ENCODE data around the gene POLR2I.
"Not testable (repeated sequence)": the region's sequence is repeated elsewhere in the genome, so short reads cannot be mapped to it uniquely, and the experiment has no call there.

POLR2I gene

GRCh38 chr19:36114721-36115452 lies at the start of gene POLR2I:
Gene POLR2I (minus strand): TSS chr19:36114875. CDS start chr19:36114856, 19 bp downstream.
- peak; percentile 94 for DNase-seq (ENCODE audit: low read depth)

- DNase-seq (ENCODE audit: low read depth), result no peak
Observed at GRCh38 chr19:36163813-36164212, 49.1 kb upstream of the POLR2I start.

DNA sequence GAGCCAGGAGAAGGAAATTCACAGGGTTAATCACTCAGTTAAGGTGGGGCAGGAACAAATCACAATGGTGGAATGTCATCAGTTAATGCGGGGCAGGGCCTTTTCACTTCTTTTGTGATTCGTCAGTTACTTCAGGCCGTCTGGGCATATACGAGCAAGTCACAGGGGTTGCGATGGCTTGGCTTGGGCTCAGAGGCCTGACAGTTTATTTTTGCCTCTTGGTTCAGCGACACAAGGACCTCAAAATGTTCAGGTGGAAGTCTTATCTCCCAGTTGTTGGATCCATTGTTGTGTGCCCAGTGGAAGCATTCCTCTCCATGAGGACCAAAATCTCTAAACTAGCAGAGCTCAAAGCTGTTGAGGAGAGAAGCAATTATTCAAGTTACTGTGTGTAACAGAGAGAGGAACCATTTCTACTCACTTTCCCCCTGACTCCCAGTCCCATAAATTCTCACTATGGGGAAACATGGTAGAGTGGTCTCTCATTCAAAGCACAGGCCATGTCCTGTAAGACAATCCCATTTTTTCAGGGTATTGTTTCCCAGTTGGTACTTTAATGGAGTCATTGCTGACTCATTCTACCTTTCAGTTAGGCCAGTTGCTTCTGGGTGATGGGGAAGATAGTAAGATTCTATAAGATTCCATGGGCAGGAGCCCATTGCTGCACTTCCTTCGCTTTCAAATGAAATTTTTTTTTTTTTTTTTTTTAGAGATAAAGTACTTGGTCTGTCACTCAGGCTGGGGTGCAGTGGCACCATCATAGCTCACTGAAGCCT lies 46.3 kb upstream of the POLR2I start:
- no peak for DNase-seq (ENCODE audit: low read depth)

- no peak for DNase-seq (ENCODE audit: low read depth)
Observed at GRCh38 chr19:36153126-36153525, 38.5 kb upstream of the POLR2I start.

GRCh38 chr19:36152352-36153091 lies 37.8 kb upstream of the POLR2I start, which contains the start of gene COX7A1:
Gene COX7A1 (minus strand): TSS chr19:36152447. CDS start chr19:36152407, 40 bp downstream.
- DNase-seq (ENCODE audit: low read depth), result no peak

DNA sequence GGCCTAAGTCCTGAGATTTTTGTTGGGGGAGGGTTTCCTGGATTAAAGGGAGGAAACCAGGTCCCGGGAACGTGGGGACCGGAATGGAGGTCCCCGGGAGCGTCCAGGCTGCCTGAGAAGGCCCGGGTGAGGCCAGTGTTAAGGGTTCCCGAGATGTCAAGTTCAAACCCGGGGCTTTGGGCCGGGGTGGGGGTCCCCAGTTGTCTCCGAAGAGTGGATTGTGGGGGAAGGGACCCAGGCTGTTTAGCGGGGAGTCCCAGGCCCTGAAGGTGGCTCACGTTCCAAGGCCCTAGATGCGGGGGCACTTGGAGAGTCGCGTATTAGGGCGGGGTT lies 37.3 kb upstream of the POLR2I start:
- no peak for DNase-seq (ENCODE audit: low read depth)

- DNase-seq (ENCODE audit: low read depth), result no peak
Observed at GRCh38 chr19:36151144-36152018, 36.7 kb upstream of the POLR2I start.

DNA sequence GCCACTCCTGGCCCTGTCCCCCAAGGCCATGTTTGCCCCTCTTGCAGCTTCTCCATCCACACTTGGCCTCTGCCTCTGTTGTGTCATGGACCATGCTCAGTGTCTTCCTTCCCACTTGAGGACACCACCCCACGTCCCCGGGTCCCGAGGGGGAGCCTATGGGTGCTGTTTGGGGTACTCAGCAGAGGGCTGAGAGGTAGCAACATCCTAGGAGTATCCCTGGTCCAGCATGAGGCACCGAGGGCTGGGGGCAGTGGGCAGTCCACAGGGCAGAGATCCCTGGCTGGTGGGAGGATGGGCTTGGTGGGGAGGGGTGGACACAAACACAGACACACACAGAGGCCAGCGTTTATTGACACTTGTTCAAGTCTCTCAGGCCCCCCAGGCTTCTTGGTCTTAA lies 35.9 kb upstream of the POLR2I start:
- no peak for DNase-seq (ENCODE audit: low read depth)

- DNase-seq (ENCODE audit: low read depth), result no peak
Observed at GRCh38 chr19:36149673-36150406, 35.2 kb upstream of the POLR2I start.

GRCh38 chr19:36144624-36145023 lies 29.9 kb upstream of the POLR2I start:
- no peak for DNase-seq (ENCODE audit: low read depth)

DNA sequence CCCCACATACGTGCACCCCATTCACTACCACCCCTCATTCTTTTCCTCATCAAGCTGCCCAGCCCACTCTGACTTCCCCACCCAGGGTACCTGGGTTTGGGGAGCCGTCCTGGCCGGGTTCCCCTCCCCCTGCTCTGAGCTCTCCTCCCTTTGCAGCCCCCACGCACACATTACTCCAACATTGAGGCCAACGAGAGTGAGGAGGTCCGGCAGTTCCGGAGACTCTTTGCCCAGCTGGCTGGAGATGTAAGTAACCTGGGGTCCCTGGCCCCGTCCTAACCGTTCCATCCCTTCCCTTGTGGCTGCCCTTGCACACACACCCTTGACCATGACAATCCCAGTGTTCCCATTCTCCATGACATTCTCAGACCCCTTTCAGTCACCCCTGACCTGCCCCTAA lies 27.8 kb upstream of the POLR2I start:
- no peak for DNase-seq (ENCODE audit: low read depth)

- DNase-seq (ENCODE audit: low read depth), result no peak
Observed at GRCh38 chr19:36142046-36142445, 27.4 kb upstream of the POLR2I start.

DNA sequence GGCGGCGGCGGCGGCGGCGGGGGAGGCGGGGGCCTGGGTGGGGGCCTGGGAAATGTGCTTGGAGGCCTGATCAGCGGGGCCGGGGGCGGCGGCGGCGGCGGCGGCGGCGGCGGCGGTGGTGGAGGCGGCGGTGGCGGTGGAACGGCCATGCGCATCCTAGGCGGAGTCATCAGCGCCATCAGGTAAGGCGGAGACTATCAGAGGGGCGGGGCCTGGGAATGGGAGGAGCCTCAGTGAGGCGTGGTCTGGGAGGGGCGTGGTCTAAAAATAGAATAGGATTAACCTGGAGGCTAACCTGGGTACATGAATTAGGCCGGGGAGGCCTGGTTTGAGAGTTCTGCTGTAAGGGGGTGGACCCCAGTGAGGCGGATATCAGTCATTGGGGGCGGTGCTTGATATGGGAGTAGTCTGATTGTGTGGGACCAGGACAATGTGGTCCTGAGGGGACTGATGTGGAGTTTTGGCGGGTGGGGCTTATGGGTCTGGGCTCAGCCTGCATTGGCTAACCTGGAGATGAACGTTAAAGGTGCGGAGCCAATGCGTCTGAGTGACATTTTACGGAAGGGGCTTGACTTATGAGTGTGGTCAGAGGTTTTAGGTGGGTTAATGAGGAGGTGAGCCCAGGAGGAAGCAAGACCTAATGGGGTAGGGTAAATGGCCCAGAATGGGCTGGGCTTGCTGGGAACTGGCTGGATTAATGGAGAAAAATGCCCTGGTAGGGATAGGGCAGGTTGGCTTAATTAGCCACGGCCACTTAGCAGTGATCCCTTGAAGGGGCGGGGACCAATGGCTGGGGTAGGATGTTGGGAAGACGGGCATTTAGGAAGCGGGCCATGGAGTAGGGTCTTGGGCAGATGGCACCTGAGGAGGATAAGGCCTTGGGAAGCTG lies 26.6 kb upstream of the POLR2I start:
- DNase-seq (ENCODE audit: low read depth), result peak; percentile 90

DNA sequence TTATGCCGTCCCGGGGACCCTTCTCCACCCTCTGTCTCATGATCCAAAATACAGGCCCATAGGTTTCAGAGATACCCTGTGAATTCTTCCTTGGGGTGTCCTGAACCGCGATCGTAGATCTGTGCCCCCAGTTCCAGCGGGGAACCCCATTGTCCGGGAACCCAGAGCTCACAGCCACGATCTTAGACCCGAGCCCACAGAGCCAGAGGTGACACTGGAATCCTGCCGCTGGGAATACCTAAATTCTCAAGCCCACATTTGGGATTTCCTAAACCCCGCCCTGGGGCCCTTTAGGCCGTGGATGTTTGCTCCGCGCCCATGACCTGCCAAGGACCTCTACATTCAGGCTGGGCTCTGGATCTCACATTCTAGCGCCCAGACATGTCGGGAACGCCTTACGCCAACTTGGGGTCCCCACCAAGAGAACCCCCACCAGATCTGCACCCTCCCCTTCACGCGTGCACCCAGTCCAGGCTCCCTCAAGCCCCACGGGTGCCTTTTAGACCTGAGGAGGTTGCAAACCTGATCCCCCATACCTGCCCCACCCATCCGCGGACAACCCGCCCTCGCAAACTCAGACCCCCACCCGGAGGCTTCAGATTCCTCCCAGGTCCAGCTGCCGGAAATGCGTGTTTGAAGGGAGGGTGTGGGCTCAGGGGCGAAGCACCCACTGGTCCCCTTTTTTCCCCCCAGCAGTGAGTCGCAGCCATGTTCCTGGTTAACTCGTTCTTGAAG lies 25.8 kb upstream of the POLR2I start:
- peak; percentile 48 for DNase-seq (ENCODE audit: low read depth)

- DNase-seq (ENCODE audit: low read depth), result peak; percentile 95
Observed at GRCh38 chr19:36139473-36140303, 25.0 kb upstream of the POLR2I start, which contains the start of gene CAPNS1. Gene CAPNS1 (plus strand): TSS chr19:36140066. CDS start chr19:36141012, 946 bp downstream.

DNA sequence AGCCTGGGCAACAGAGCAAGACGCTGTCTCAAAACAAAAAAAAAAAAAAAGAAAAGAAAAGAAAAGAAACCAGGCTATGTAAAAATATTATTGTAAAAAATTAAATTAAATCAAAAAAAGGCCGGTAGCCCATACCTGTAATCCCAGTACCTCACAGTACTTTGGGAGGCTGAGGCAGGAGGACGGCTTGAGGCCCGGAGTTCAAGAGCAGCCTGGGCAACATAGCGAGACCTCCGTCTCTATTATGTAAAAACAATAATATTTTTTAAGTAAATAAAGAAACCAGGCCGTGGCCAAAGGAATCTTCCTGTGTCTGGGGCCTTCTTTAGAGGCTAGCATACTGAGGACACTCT lies 24.4 kb upstream of the POLR2I start:
- DNase-seq (ENCODE audit: low read depth), result no peak

- no peak for DNase-seq (ENCODE audit: low read depth)
Observed at GRCh38 chr19:36136964-36137686, 22.4 kb upstream of the POLR2I start.

- not testable (repeated sequence) for DNase-seq (ENCODE audit: low read depth)
Observed at GRCh38 chr19:36134867-36135266, 20.2 kb upstream of the POLR2I start.

All from activated T-cell treated with anti-CD3 and anti-CD28 coated beads for 48 hours (primary cell).